ENCODE measurements around the gene PASK. TPM values are rescaled to one million over a fixed set of nuclear protein-coding genes. Genes with fewer than 3 reads are reported as not detected.
"Not testable (repeated sequence)": the region's sequence is repeated elsewhere in the genome, so short reads cannot be mapped to it uniquely, and the experiment has no call there.

PASK gene
- total RNA-seq, 1 donor from 2014 or later = 20.3 TPM

DNA sequence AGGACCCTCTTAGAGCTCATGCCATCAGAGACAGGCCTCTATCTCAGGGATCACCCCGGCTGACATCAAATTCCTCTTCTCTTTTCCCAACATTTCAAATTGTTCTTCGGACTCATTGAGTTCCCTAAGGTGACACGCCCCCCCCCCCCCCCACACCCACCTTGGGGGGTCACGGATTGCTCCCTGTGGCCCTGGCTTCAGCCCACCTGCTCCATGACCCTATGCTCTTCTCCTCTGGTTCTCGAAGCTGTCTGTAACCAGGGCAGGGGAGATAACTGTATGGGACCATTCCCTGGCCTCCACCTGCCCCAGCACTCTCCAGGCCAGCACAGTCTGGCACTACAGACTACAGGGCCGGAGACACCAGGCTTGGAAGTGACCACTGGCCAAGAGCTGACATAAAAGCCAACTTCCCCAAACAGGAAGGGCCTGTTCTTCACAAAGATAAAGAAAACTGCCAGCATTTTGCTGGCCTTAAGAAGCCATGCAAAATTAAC, 54.3 kb downstream of the PASK start:
- TF ChIP-seq, protein P1, sequence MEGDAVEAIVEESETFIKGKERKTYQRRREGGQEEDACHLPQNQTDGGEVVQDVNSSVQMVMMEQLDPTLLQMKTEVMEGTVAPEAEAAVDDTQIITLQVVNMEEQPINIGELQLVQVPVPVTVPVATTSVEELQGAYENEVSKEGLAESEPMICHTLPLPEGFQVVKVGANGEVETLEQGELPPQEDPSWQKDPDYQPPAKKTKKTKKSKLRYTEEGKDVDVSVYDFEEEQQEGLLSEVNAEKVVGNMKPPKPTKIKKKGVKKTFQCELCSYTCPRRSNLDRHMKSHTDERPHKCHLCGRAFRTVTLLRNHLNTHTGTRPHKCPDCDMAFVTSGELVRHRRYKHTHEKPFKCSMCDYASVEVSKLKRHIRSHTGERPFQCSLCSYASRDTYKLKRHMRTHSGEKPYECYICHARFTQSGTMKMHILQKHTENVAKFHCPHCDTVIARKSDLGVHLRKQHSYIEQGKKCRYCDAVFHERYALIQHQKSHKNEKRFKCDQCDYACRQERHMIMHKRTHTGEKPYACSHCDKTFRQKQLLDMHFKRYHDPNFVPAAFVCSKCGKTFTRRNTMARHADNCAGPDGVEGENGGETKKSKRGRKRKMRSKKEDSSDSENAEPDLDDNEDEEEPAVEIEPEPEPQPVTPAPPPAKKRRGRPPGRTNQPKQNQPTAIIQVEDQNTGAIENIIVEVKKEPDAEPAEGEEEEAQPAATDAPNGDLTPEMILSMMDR (IDR thresholded peaks at IDR 0.05) = no peak
- TF ChIP-seq EZH2phosphoT487 (IDR thresholded peaks at IDR 0.05) (no peak), EZH2 (IDR thresholded peaks at IDR 0.05) (no peak)
- H3K27ac Mint-ChIP-seq = no peak overlapping the region
- peaks cover 10% of the 10 kb centered on the region for H3K36me3 Mint-ChIP-seq
- no peak for DNase-seq (ENCODE audit: low spot score)
- Histone ChIP-seq H3K27ac (no peak overlapping the region), H3K36me3 (peaks cover 4% of the 10 kb centered on the region), H3K9ac (no peak overlapping the region), H3F3A (ENCODE audit: low read depth) (peaks cover 4% of the 10 kb centered on the region), H3K9me3 (ENCODE audit: low read depth) (no peaks in the 10 kb centered on the region), H3K27me3 (no peaks in the 10 kb centered on the region), H3K4me1 (no peaks in the 10 kb centered on the region), H3K4me2 (no peak overlapping the region), H3K79me2 (ENCODE audit: low read depth) (peaks cover 24% of the 10 kb centered on the region), H3K4me3 (no peak overlapping the region), H4K20me1 (ENCODE audit: low read depth) (peaks cover 15% of the 10 kb centered on the region), H2AFZ (replicated peaks) (no peak overlapping the region)
- H3K4me3 Mint-ChIP-seq = no peak overlapping the region
- no peaks in the 10 kb centered on the region for H3K4me1 Mint-ChIP-seq
- no peaks in the 10 kb centered on the region for H3K27me3 Mint-ChIP-seq (ENCODE audit: insufficient read depth, low read depth)
- no peaks in the 10 kb centered on the region for H3K9me3 Mint-ChIP-seq

DNA sequence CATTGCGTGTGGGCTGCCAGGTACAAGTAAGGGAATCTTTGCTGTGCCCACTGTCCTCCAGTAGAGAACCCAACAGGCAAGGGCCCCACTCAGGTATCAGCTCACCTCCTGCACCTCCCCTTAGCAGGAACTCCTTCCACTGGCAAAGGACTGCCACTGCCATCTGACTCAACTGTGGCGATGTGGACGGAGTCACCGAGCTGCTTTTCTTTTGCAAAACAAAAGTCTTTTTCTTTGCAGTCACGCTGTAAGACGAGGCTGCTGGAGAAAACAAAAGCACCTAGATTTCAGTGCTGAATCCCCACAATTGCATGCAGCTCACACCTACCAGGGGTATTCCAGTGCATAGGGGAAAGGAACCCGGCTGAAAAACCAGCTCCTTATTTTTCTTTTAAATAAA, 55.1 kb downstream of the PASK start:
- peak overlapping the region; percentile 17 for H3K9ac ChIP-seq
- peak overlapping the region; percentile 33 for H3K27ac ChIP-seq
- H3K9me3 Mint-ChIP-seq = no peaks in the 10 kb centered on the region
- no peak overlapping the region for H3K27ac Mint-ChIP-seq
- H3K79me2 ChIP-seq (ENCODE audit: low read depth) = peaks cover 17% of the 10 kb centered on the region
- no peaks in the 10 kb centered on the region for H3K27me3 ChIP-seq
- peaks cover 15% of the 10 kb centered on the region for H4K20me1 ChIP-seq (ENCODE audit: low read depth)
- no peaks in the 10 kb centered on the region for H3K4me1 ChIP-seq
- no peaks in the 10 kb centered on the region for H3K27me3 Mint-ChIP-seq (ENCODE audit: insufficient read depth, low read depth)
- H3K36me3 ChIP-seq = peaks cover 7% of the 10 kb centered on the region
- peaks cover 10% of the 10 kb centered on the region for H3K36me3 Mint-ChIP-seq
- H3K4me3 ChIP-seq = no peak overlapping the region
- H3F3A ChIP-seq (ENCODE audit: low read depth) = peaks cover 4% of the 10 kb centered on the region
- no peaks in the 10 kb centered on the region for H3K4me1 Mint-ChIP-seq
- no peak for TF ChIP-seq EZH2phosphoT487 (IDR thresholded peaks at IDR 0.05)
- TF ChIP-seq, protein P1 (IDR thresholded peaks at IDR 0.05) = no peak
- TF ChIP-seq EZH2 (IDR thresholded peaks at IDR 0.05) = no peak
- no peaks in the 10 kb centered on the region for H3K9me3 ChIP-seq (ENCODE audit: low read depth)
- peak; percentile 41 for DNase-seq (ENCODE audit: low spot score)
- H3K4me3 Mint-ChIP-seq = no peak overlapping the region
- no peak overlapping the region for H3K4me2 ChIP-seq
- no peak overlapping the region for H2AFZ ChIP-seq (replicated peaks)

DNA sequence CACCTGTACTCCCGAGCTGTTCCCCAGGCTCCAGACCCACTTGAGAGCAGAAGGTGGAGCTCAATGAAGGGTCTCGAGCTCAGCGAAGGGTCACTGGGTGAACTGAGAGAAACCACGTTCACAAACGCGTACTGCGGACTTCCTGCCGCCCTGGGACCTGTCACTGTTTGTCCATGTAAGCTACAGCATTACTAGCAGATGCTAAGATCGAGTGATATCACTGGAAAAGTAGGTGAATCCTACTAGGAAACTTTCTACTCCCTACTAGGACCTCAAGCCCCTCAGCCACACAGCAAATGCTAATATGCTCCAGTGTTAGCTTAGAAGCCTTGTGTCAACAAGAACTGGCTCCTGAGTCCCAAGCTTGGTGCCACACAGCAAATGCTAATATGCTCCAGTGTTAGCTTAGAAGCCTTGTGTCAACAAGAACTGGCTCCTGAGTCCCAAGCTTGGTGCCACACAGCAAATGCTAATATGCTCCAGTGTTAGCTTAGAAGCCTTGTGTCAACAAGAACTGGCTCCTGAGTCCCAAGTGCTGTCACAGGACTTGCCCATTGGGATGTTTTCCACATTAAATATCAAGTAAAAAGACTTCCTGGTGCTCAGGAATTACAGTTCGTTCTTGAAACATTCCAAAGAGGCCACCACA, 56.0 kb downstream of the PASK start:
- H3K4me1 Mint-ChIP-seq; H2AFZ ChIP-seq (replicated peaks); H3K4me1 ChIP-seq; H3K27ac ChIP-seq; H3K9ac ChIP-seq; H3K27me3 ChIP-seq; H3K9me3 ChIP-seq (ENCODE audit: low read depth); DNase-seq (ENCODE audit: low spot score); H3K9me3 Mint-ChIP-seq; H3K79me2 ChIP-seq (ENCODE audit: low read depth); H3K4me3 Mint-ChIP-seq; H3F3A ChIP-seq (ENCODE audit: low read depth); H3K27me3 Mint-ChIP-seq (ENCODE audit: insufficient read depth, low read depth); H3K4me3 ChIP-seq; H3K4me2 ChIP-seq; H3K27ac Mint-ChIP-seq; H3K36me3 ChIP-seq: not testable (repeated sequence)
- H3K36me3 Mint-ChIP-seq = peaks cover 14% of the 10 kb centered on the region
- H4K20me1 ChIP-seq (ENCODE audit: low read depth) = peaks cover 15% of the 10 kb centered on the region

DNA sequence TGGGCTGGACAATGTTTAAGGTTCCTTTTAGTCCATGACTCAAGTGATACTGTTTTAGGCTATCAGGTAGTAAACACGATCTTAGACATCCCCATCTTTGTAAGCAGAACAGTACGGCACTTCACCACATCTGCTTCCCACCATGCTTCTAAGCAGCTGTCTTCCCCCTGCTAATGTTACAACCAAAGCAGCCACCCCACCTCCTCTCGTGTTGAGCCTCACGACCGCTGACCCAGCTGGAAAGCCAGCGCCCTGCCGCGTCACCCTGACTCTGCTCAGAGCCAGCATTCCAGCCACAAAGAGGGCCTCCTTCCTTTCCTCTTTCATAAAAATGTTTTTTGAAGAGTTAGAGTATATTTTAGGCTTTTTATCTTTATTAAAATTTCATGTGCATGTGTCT, 56.6 kb downstream of the PASK start:
- Histone ChIP-seq H3K9ac (no peak overlapping the region), H3K36me3 (peaks cover 7% of the 10 kb centered on the region), H3K9me3 (ENCODE audit: low read depth) (no peaks in the 10 kb centered on the region), H2AFZ (replicated peaks) (no peak overlapping the region), H3K27ac (no peak overlapping the region), H3K4me3 (no peak overlapping the region), H3K79me2 (ENCODE audit: low read depth) (peaks cover 2% of the 10 kb centered on the region), H3K27me3 (no peaks in the 10 kb centered on the region), H3K4me1 (no peaks in the 10 kb centered on the region), H3K4me2 (no peak overlapping the region), H3F3A (ENCODE audit: low read depth) (peaks cover 4% of the 10 kb centered on the region), H4K20me1 (ENCODE audit: low read depth) (peaks cover 15% of the 10 kb centered on the region)
- DNase-seq (ENCODE audit: low spot score) = no peak
- Mint-ChIP-seq H3K9me3 (no peaks in the 10 kb centered on the region), H3K27ac (no peak overlapping the region), H3K27me3 (ENCODE audit: insufficient read depth, low read depth) (no peaks in the 10 kb centered on the region), H3K4me3 (no peak overlapping the region), H3K4me1 (no peaks in the 10 kb centered on the region), H3K36me3 (peaks cover 20% of the 10 kb centered on the region)
- TF ChIP-seq EZH2 (IDR thresholded peaks at IDR 0.05) = no peak
- TF ChIP-seq, protein P1 (IDR thresholded peaks at IDR 0.05) = no peak
- TF ChIP-seq EZH2phosphoT487 (IDR thresholded peaks at IDR 0.05) = no peak

Data from neural progenitor cell (in vitro differentiated cells).